HG02852 (cell line): ENCODE measurements around the gene CFAP90.

Source experiments
- ATAC-seq: cut with Tn5 transposase; IDR thresholded peaks from one replicate; pipeline ENCODE4 v1.9.1; 2021; ENCODE audit warnings: mild to moderate bottlenecking, moderate library complexity; ENCODE audit not compliant: unreplicated experiment

The CFAP90 gene

DNA sequence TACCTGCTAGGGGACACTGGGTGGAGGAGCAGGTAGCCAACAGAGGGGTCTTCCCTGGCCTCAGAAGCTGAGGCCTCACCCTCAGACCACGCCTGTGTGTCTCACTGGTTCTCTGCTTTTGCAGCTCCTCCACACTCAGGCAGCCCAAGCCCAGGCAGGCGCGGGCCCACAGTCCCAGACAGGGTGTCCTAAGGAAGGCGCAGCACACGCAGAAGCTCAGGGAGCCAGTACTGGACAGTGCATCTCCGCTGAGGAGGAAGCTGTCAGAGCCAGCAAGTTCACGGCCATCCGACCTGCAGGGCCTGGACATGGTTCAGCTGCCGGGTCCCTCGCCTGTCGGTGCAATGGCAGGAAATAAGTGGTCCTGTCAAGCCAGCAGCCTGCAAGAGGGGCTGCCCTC, 25.3 kb downstream of the CFAP90 start:
- no peak for ATAC-seq

GRCh38 chr5:7824995-7825394, 25.9 kb downstream of the CFAP90 start:
- no peak for ATAC-seq

- ATAC-seq: no peak
Measured at GRCh38 chr5:7823594-7823993, 27.3 kb downstream of the CFAP90 start.

- ATAC-seq: no peak
Measured at GRCh38 chr5:7822449-7822848, 28.5 kb downstream of the CFAP90 start.

DNA sequence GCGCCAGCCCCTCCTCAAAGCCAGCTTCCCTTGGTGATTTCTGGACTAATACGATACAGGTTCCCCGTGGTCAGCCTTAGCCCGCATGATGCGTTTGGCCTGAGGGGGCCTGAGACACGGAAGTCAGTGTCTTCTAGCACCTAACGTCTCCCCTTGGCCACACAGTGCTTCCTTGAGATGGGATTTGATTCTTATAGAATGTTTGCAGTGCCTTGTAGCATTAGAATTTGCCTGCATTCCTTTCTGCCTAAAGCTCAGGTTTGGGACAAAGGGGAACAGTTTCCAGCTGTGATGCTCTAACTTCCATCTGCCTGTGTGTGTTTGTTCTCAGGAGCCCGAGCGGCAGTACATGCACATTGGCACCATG, 34.4 kb downstream of the CFAP90 start:
- ATAC-seq: peak; percentile 6

GRCh38 chr5:7815892-7816534, 34.9 kb downstream of the CFAP90 start:
- ATAC-seq: peak; percentile 90

GRCh38 chr5:7814816-7815215, 36.1 kb downstream of the CFAP90 start:
- ATAC-seq: no peak

- no peak for ATAC-seq
Measured at GRCh38 chr5:7813576-7813975, 37.4 kb downstream of the CFAP90 start.

GRCh38 chr5:7813007-7813406, 37.9 kb downstream of the CFAP90 start:
- no peak for ATAC-seq

- ATAC-seq: no peak
Measured at GRCh38 chr5:7811715-7812114, 39.2 kb downstream of the CFAP90 start.

- no peak for ATAC-seq
Measured at GRCh38 chr5:7808998-7809397, 41.9 kb downstream of the CFAP90 start.

- no peak for ATAC-seq
Measured at GRCh38 chr5:7805379-7805778, 45.6 kb downstream of the CFAP90 start.

DNA sequence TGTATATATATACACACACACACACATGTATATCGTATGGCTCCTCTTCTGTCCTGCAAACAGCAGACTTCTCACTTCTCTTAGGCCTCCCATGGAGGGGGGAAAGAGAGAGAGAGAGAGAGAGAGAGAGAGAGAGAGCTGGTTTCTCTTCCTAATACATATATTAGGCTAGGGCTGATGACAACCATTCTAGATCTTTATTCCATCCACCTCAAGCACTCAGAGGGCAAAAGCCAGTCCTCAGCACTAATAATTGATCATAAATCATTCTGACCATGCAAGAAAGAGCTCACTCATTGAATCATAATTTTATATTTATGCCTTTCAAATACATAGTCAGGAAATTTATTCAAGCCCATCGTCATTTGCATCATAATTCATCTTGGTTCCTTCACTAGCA, 47.0 kb downstream of the CFAP90 start:
- ATAC-seq: no peak

DNA sequence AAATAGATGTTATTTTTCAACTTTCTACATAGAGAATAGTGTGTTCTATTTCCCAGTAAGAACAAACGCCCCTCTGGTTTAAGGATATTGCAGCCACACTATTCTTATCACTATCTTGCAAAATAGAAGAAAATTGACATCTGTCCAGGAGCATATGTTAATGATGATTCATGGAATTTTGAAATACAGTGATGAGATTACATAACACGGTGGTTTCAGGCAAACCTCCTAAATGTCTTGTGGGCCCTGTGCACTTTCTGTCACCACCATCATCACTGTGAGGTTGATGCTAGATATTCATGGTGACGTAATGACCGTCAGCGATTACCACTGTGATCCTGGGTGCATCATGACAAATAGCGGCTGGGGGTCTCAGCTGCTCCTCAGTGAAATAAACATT, 48.1 kb downstream of the CFAP90 start:
- no peak for ATAC-seq

GRCh38 chr5:7801891-7802614, 48.9 kb downstream of the CFAP90 start:
- ATAC-seq: no peak

GRCh38 chr5:7795306-7795705, 55.6 kb downstream of the CFAP90 start:
- ATAC-seq: no peak

DNA sequence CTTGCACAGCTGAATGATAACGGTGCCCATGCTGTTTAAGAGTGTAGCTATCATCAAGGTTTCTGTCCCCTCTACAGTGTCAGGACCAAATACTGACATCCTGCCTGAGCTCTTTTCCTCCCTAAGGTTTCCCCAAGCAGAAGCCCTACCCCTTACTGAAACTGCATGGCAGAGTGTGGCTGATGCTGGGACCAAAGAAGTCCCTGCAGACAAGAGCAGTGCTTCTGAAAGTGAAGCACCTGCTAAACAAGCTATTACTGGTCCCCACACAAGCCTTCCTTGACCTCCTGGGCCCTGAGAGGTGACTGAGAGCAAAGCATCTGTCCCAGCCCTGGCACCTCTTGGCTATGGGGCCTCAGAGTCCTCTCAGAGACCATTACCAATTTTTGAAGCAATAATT, 56.1 kb downstream of the CFAP90 start:
- peak; percentile 47 for ATAC-seq

GRCh38 chr5:7794311-7794710, 56.6 kb downstream of the CFAP90 start:
- ATAC-seq: peak; percentile 89

DNA sequence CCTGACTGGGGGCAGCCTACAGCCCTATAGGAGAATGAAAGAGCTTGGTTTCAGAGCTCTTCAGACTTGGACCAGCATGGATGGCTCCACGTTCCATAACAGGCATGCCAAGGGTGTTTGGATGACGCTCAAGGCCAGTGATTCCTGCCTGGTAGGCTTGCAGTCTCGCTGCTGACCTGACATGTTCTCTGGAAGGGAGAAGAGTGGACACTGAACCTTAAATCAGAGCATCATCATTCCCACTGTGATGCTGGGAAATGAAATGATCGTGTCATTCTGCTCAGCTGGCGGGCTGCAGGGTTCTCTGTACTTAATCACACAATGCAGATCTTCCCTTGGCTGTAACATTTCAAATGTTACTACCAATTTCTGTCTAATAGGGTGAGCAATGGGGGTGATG, 57.0 kb downstream of the CFAP90 start:
- ATAC-seq: peak; percentile 8

DNA sequence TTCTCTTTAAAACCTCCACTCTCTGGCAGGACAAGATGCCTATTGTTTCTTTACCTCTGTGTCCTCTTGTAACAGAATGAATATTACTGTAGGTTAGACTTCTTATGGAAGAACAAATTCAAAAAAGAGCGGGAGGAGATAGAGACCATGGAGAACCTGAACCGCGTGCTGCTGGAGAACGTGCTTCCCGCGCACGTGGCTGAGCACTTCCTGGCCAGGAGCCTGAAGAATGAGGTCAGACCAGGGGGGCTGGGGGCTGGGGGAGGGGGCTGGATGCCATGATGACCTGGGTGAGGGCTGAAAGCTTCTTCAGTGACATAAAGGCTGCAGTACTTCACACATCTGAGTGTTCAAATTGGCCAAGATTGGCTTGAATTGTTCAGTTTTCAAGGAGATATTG, 61.4 kb downstream of the CFAP90 start:
- ATAC-seq: no peak

- no peak for ATAC-seq
Measured at GRCh38 chr5:7787770-7788169, 63.2 kb downstream of the CFAP90 start.

DNA sequence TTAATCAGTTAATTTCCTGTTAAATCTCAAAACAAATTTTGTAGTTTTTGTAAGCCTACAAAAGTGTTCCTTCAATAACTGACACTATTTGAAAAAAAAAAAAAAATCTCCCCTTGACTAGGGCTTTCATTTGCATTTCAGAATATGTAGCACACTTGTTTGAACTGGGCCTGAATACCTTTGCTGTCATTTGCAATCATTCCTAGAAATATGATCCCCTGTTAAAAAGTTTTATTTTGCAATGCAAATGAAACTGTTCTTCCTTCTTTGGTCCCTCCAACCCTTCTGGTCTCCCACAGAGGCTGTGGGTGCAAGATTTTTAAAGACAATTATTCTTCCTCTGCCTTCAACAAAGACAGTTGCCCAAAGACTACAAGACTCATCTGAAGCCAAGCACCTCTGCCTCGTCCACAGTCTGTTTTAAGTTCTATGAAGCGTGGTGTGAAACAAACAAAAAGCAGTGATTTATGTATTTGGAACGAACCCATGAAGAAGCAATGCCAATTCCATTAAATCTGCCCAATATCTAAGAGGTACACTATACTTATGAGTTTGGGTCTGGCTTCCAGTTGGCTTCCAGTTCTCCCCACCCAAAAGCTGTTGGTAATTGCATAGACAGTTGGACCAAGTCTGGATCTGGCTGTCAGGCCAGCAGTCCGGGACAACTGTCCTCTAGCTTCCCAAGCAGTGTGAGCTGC, 66.1 kb downstream of the CFAP90 start:
- no peak for ATAC-seq
